HepG2 (cell line): Measurements from ENCODE around the gene CHRNB1. TPM values are rescaled to one million over a fixed set of nuclear protein-coding genes. Genes with fewer than 3 reads are reported as not detected.

Experiments
- ATAC-seq: fragments of 200-7000 bp; cut with Tn5 transposase; 3 replicates; pipeline ENCODE4 v1.9.1; 2020; ENCODE audit warnings: mild to moderate bottlenecking, moderate library complexity
- BruUV-seq: library from RNA; stranded (reverse); fragments of 400-500 nt; replicated peaks from 2 replicates; lab custom pipeline; 2021; lab: Mats Ljungman, UMichigan
- CTCF ChIA-PET: fragments of 300-600 bp; formaldehyde crosslinking; extraction: SDS; loops from one replicate; lab custom pipeline; 2021; ENCODE audit warnings: low total read pairs, inconsistent platforms, low intra/inter-chr PET ratio; lab: Yijun Ruan, JAX
- POLR2A ChIA-PET: fragments of 350-600 bp; sonication (Branson Sonifier 250); formaldehyde crosslinking; loops from one replicate; lab custom pipeline; 2020; ENCODE audit warnings: antibody characterized with exemption, inconsistent platforms; lab: Yijun Ruan, JAX
- DNase-seq: peaks from one replicate; pipeline ENCODE4 v3.0.0-alpha.2; 2015; ENCODE audit warnings: low spot score
- FAIRE-seq: peaks from 3 replicates; lab custom pipeline; 2011; peaks lifted over from hg19 to GRCh38; lab: Jason Lieb, UNC
- H2AFZ ChIP-seq: one replicate; pipeline ENCODE4 v1.6.1; 2011; ENCODE audit warnings: low read length, inconsistent platforms
- H3K27ac ChIP-seq: fragments of 300-600 bp; 3 replicates; pipeline ENCODE4 v1.8.0; 2011; ENCODE audit warnings: mixed run types, mild to moderate bottlenecking, mixed read lengths, low read length, inconsistent platforms; ENCODE audit not compliant: insufficient read depth; ENCODE audit errors: extremely low read length
- H3K27me3 ChIP-seq, 2 experiments: fragments of 200-600 bp in 1 of 2; 2 replicates in 1 of 2; 3 replicates in 1 of 2; pipeline versions ENCODE4 v1.6.0 to v1.8.0; 2011; ENCODE audit warnings: low read length in 2 of 2, mild to moderate bottlenecking in 2 of 2, moderate library complexity in 2 of 2, inconsistent platforms in 1 of 2; ENCODE audit not compliant: insufficient read depth in 2 of 2, control insufficient read depth in 1 of 2
- H3K36me3 ChIP-seq, 2 experiments: fragments of 200-600 bp in 1 of 2; replicated peaks in 1 of 2; 2 replicates in 1 of 2; 3 replicates in 1 of 2; pipeline versions ENCODE4 v1.5.1 to v1.8.0; 2011; ENCODE audit warnings: low read length in 2 of 2, inconsistent platforms in 1 of 2; ENCODE audit not compliant: insufficient read depth in 2 of 2, control insufficient read depth in 1 of 2
- H3K4me1 ChIP-seq: 2 replicates; pipeline ENCODE4 v1.5.1; 2012; ENCODE audit warnings: low read length, inconsistent platforms; ENCODE audit not compliant: insufficient read depth
- H3K4me2 ChIP-seq: 2 replicates; pipeline ENCODE4 v1.6.0; 2011; ENCODE audit warnings: low read depth, low read length, inconsistent platforms
- H3K4me3 ChIP-seq, 3 experiments: fragments of 200-600 bp in 1 of 3; sonication (generic), shearing (Covaris generic) in 1 of 3; replicated peaks in 1 of 3; 2 replicates each; pipeline ENCODE4 v1.5.1; 2011 to 2016; ENCODE audit warnings: low read length in 3 of 3, inconsistent platforms in 2 of 3, low read depth in 2 of 3, mild to moderate bottlenecking in 2 of 3, control low read depth in 1 of 3, mixed read lengths in 1 of 3; ENCODE audit not compliant: insufficient read depth in 1 of 3
- H3K79me2 ChIP-seq: one replicate; pipeline ENCODE4 v1.6.1; 2011; ENCODE audit warnings: low read length, inconsistent platforms; ENCODE audit not compliant: insufficient read depth
- H3K9ac ChIP-seq: 2 replicates; pipeline ENCODE4 v1.6.0; 2011; ENCODE audit warnings: mild to moderate bottlenecking, low read depth, low read length, inconsistent platforms; ENCODE audit not compliant: insufficient read depth
- H3K9me3 ChIP-seq: 2 replicates; pipeline ENCODE4 v1.5.1; 2012; ENCODE audit warnings: mild to moderate bottlenecking, low read length
- H4K20me1 ChIP-seq: 2 replicates; pipeline ENCODE4 v1.6.0; 2011; ENCODE audit warnings: inconsistent platforms, mild to moderate bottlenecking, low read length, moderate library complexity; ENCODE audit not compliant: insufficient read depth
- CEBPZ ChIP-seq: IDR thresholded peaks from 2 replicates; pipeline ENCODE4 v1.6.1; 2012; ENCODE audit warnings: low read length, improper control_type of control experiment
- EP300 ChIP-seq, 3 experiments: sonication (generic) in 1 of 3; formaldehyde crosslinking in 1 of 3; IDR thresholded peaks; 2 replicates each; pipeline versions ENCODE4 v1.5.1 to v1.6.1; 2011 to 2020; ENCODE audit warnings: low read depth in 2 of 3, low read length in 2 of 3, borderline replicate concordance in 1 of 3, improper control_type of control experiment in 1 of 3, mild to moderate bottlenecking in 1 of 3, missing genetic modification reagents in 1 of 3, moderate library complexity in 1 of 3
- ISL2 ChIP-seq: sonication (generic); formaldehyde crosslinking; IDR thresholded peaks from 2 replicates; pipeline ENCODE4 v1.5.0; 2020; ENCODE audit warnings: missing genetic modification reagents
- NCOA5 ChIP-seq: sonication (generic); formaldehyde crosslinking; IDR thresholded peaks from 2 replicates; pipeline ENCODE4 v1.4.0; 2020; ENCODE audit warnings: missing genetic modification reagents
- NFKBIZ ChIP-seq: IDR thresholded peaks from 2 replicates; pipeline ENCODE4 v1.6.1; 2018; ENCODE audit warnings: missing genetic modification reagents, missing compliant biosample characterization
- POLR2G ChIP-seq: fragments of 200-400 bp; formaldehyde crosslinking; IDR thresholded peaks from 2 replicates; pipeline ENCODE4 v1.6.1; 2018; ENCODE audit warnings: mild to moderate bottlenecking, low read depth, low read length, moderate library complexity
- SRSF4 ChIP-seq: fragments of 200-400 bp; formaldehyde crosslinking; IDR thresholded peaks from one replicate; pipeline ENCODE4 v1.6.1; 2018; ENCODE audit warnings: mild to moderate bottlenecking, low read depth, low read length, moderate library complexity; ENCODE audit not compliant: poor library complexity, severe bottlenecking
- ZBTB33 ChIP-seq: sonication (generic); formaldehyde crosslinking; IDR thresholded peaks from 2 replicates; pipeline ENCODE4 v1.4.0; 2020; ENCODE audit warnings: missing genetic modification reagents
- ZFYVE20 ChIP-seq: sonication (generic); formaldehyde crosslinking; IDR thresholded peaks from 2 replicates; pipeline ENCODE4 v1.8.0; 2023; ENCODE audit warnings: low read depth, mild to moderate bottlenecking, moderate library complexity, missing genetic modification reagents, borderline replicate concordance
- ZNF432 ChIP-seq: sonication (generic); formaldehyde crosslinking; IDR thresholded peaks from 2 replicates; pipeline ENCODE4 v1.5.0; 2020; ENCODE audit warnings: missing genetic modification reagents, mild to moderate bottlenecking, borderline replicate concordance
- ZSCAN9 ChIP-seq: IDR thresholded peaks from 2 replicates; pipeline ENCODE4 v1.6.1; 2016; ENCODE audit warnings: borderline replicate concordance
- WGBS: methylation state at CpG from one replicate; pipeline ENCODE4 v1.1.6; 2017; ENCODE audit warnings: low lambda C conversion rate; 5-methylcytosine and 5-hydroxymethylcytosine counted together
- in situ Hi-C: cut with HindIII; loops from 2 replicates; pipeline ENCODE4 v1.10.0; 2017; ENCODE audit warnings: low pct_unique_long_range_greater_than_20kb; ENCODE audit not compliant: extremely low pct_ligation_motif_present
- intact Hi-C: fragments of 100-400 bp; cut with micrococcal nuclease; formaldehyde crosslinking; loops from one replicate; pipeline ENCODE4 v1.10.0; 2022; ENCODE audit not compliant: unreplicated experiment
- polyA plus RNA-seq, 8 experiments: library from polyadenylated mRNA; depleted of rRNA in 3 of 8; stranded (reverse) in 7 of 8; unstranded in 1 of 8; fragments of >200 nt; fragmentation: Illumina TruSeq in 4 of 8; extraction: Trizol in 4 of 8; gene quantifications; 2 replicates each; pipeline versions ENCODE4 v1.2.1 to v1.2.3, GENCODE V29; 2011 to 2016; ENCODE audit warnings: low read depth in 4 of 8, missing spikeins in 1 of 8, mixed read lengths in 1 of 8; ENCODE audit not compliant: insufficient read depth in 1 of 8
- total RNA-seq, 5 experiments: library from RNA; depleted of rRNA; stranded (reverse); fragments of >200 nt; fragmentation: Illumina TruSeq; extraction: Trizol; gene quantifications; 2 replicates each; pipeline ENCODE4 v1.2.3, GENCODE V29; 2016; ENCODE audit warnings: low read depth in 1 of 5

The CHRNB1 gene
- total and polyA plus RNA-seq, 2 of the 13 experiments (the other 11 are each of a cell fraction or from before 2014, with no cell fraction given): 5.4 to 33.7 TPM

- Histone ChIP-seq H3K4me2 (no peak overlapping the region), H3K36me3 (no peaks in the 10 kb centered on the region), H3K9ac (no peak overlapping the region), H3K9me3 (no peaks in the 10 kb centered on the region), H3K4me3 (no peak overlapping the region), H3K79me2 (no peaks in the 10 kb centered on the region), H4K20me1 (no peaks in the 10 kb centered on the region), H3K27ac (no peak overlapping the region), H3K27me3 (peaks cover 1 to 5% of the 10 kb centered on the region in 2 experiments; a peak in 1 of 5 replicates), H3K4me1 (0 out of 2 replicates have a peak, but pooled peaks cover 13% of the 10 kb centered on the region), H2AFZ (no peak overlapping the region)
- 95% methylated on average over 50 of the region's 54 CpGs for WGBS
- no peak for TF ChIP-seq EP300 (IDR thresholded peaks at IDR 0.05; ENCODE audit: low read depth in 2 of 2, low read length in 2 of 2)
- no peak for TF ChIP-seq EP300 (CRISPR knock-in tag; IDR thresholded peaks at IDR 0.05; ENCODE audit: borderline replicate concordance)
- peak; percentile 49; the same call in 1 of the 2 replicates for TF ChIP-seq ZBTB33 (CRISPR knock-in tag)
- in situ Hi-C loops: no loop called here
- DNase-seq: no peak
- ChIA-PET POLR2A (no interaction called here), CTCF (no interaction called here)
- ATAC-seq: no peak
- BruUV-seq: no TSS peak
- no peak for FAIRE-seq
- intact Hi-C loops: no loop called here
Measured at GRCh38 chr17:7417056-7417655, 27.7 kb upstream of the CHRNB1 start.

- Histone ChIP-seq H3K79me2 (no peaks in the 10 kb centered on the region), H3K4me3 (no peak overlapping the region)
- FAIRE-seq: no peak
- TF ChIP-seq ZNF432 (CRISPR knock-in tag) (no peak), ZFYVE20 (CRISPR knock-in tag) (no peak), NCOA5 (CRISPR knock-in tag) (no peak), CEBPZ (no peak), ISL2 (no peak), SRSF4 (no peak), ZSCAN9 (no peak), NFKBIZ (CRISPR knock-in tag) (no peak), POLR2G (0 out of 2 replicates have a peak, but pooled peaks have one; percentile 22)
Measured at GRCh38 chr17:7418472-7419152, 26.2 kb upstream of the CHRNB1 start.

More at GRCh38 chr17:7418472-7419152, 26.2 kb upstream of the CHRNB1 start:
- Histone ChIP-seq H2AFZ (no peak overlapping the region), H4K20me1 (no peaks in the 10 kb centered on the region), H3K9me3 (no peaks in the 10 kb centered on the region), H3K27ac (no peak overlapping the region), H3K27me3 (peaks cover 2 to 5% of the 10 kb centered on the region in 2 experiments; a peak in 1 of 5 replicates), H3K36me3 (no peaks in the 10 kb centered on the region), H3K4me1 (peaks cover 13% of the 10 kb centered on the region; the same call in 1 of the 2 replicates), H3K9ac (no peak overlapping the region), H3K4me2 (no peak overlapping the region)
- in situ Hi-C loops (no loop called here), intact Hi-C loops (no loop called here)
- ChIA-PET CTCF (no interaction called here), POLR2A (no interaction called here)
- 67% methylated on average over 15 of the region's 18 CpGs for WGBS
- BruUV-seq: no TSS peak
- ATAC-seq (no peak), DNase-seq (no peak)
